AG04449 (cell line): ENCODE data around the gene DISP2.

Experiments
- CTCF ChIA-PET: fragments of 350-600 bp; formaldehyde crosslinking; extraction: SDS; loops from one replicate; lab custom pipeline; 2021; ENCODE audit warnings: antibody characterized with exemption; lab: Yijun Ruan, JAX
- POLR2A ChIA-PET: fragments of 400-600, 350-600 bp; formaldehyde crosslinking; extraction: SDS; loops from one replicate; lab custom pipeline; 2020; ENCODE audit warnings: antibody characterized with exemption, inconsistent platforms; lab: Yijun Ruan, JAX
- DNase-seq: peaks from one replicate; pipeline ENCODE4 v3.0.0-alpha.2; 2010; ENCODE audit warnings: low read depth, low spot score
- H3K4me3 ChIP-seq: 2 replicates; pipeline ENCODE4 v1.5.1; 2011; ENCODE audit warnings: low read depth, mild to moderate bottlenecking, control low read depth, low read length
- TF ChIP-seq, protein P1 (sequence below): IDR thresholded peaks from one replicate; pipeline ENCODE4 v1.5.1; 2011; ENCODE audit warnings: mild to moderate bottlenecking, moderate library complexity, low read length, control low read depth, inconsistent platforms; ENCODE audit not compliant: insufficient read depth; ENCODE audit errors: missing control alignments

DISP2 gene

DNA sequence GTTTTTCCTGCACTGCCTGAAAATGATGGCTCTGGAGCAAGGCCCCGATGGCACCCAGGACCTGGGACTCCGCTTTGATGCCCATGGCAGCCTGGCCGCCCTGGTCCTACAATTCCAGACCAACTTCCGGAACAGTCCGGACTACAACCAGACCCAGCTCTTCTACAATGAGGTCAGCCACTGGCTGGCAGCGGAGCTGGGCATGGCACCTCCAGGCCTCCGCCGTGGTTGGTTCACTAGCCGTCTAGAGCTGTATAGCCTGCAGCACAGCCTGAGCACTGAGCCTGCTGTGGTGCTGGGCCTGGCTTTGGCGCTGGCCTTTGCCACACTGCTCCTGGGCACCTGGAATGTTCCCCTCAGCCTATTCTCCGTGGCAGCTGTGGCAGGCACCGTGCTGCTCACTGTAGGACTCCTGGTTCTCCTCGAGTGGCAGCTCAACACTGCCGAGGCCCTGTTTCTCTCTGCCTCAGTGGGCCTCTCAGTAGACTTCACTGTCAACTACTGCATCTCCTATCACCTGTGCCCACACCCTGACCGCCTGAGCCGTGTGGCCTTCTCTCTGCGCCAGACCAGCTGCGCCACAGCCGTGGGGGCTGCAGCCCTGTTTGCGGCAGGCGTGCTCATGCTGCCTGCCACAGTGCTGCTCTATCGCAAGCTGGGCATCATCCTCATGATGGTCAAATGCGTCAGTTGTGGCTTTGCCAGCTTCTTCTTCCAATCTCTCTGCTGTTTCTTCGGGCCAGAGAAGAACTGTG is 10.9 kb downstream of the DISP2 start:
- TF ChIP-seq, protein P1, sequence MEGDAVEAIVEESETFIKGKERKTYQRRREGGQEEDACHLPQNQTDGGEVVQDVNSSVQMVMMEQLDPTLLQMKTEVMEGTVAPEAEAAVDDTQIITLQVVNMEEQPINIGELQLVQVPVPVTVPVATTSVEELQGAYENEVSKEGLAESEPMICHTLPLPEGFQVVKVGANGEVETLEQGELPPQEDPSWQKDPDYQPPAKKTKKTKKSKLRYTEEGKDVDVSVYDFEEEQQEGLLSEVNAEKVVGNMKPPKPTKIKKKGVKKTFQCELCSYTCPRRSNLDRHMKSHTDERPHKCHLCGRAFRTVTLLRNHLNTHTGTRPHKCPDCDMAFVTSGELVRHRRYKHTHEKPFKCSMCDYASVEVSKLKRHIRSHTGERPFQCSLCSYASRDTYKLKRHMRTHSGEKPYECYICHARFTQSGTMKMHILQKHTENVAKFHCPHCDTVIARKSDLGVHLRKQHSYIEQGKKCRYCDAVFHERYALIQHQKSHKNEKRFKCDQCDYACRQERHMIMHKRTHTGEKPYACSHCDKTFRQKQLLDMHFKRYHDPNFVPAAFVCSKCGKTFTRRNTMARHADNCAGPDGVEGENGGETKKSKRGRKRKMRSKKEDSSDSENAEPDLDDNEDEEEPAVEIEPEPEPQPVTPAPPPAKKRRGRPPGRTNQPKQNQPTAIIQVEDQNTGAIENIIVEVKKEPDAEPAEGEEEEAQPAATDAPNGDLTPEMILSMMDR: no peak
- no peak overlapping the region for H3K4me3 ChIP-seq
- ChIA-PET CTCF (interaction anchor here (0.6 to 11.0 kb wide), 32 partner anchors 8 to 329 kb away, joined by 3 to 138 read pairs (median 4); partner anchors contain the start of genes CCDC9B, DISP2, IVD and KNSTRN), POLR2A (interaction anchor here (0.9 kb wide), 1 partner anchor 37 kb away, joined by 3 read pairs; no protein-coding TSS in a partner anchor)
- no peak for DNase-seq

DNA sequence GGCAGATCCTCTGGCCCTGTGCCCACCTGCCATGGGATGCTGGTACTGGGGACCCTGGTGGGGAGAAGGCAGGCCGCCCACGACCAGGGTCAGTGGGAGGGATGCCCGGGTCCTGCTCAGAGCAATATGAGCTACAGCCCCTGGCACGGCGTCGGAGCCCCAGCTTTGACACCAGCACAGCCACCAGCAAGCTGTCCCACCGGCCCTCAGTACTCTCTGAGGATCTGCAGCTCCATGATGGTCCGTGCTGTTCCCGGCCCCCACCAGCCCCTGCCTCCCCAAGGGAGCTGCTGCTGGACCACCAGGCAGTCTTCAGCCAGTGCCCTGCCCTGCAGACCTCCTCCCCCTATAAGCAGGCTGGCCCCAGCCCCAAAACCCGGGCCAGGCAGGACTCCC is 11.5 kb downstream of the DISP2 start:
- H3K4me3 ChIP-seq: no peak overlapping the region
- no peak for DNase-seq
- ChIA-PET POLR2A (no interaction called here), CTCF (interaction anchor here (1.2 to 11.0 kb wide), 14 partner anchors 8 to 56 kb away, joined by 3 to 138 read pairs (median 10); partner anchors contain the start of genes CCDC9B, DISP2 and KNSTRN)
- TF ChIP-seq, protein P1: no peak

DNA sequence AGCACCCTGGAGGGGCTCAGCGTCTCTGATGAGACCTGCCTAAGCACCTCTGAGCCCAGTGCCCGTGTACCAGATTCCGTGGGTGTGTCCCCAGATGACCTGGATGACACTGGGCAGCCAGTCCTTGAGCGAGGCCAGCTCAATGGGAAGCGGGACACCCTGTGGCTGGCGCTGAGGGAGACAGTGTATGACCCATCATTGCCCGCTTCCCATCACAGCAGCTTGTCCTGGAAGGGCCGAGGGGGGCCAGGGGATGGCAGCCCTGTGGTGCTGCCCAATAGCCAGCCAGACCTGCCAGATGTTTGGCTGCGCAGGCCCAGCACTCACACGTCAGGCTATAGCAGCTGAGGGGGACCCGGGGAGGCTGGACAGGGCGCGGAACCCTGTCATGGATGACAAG is 12.0 kb downstream of the DISP2 start:
- DNase-seq: no peak
- CTCF ChIA-PET: interaction anchor here (1.0 to 11.0 kb wide), 12 partner anchors 8 to 56 kb away, joined by 3 to 138 read pairs (median 11); partner anchors contain the start of genes CCDC9B, DISP2, IVD and KNSTRN
- H3K4me3 ChIP-seq: no peak overlapping the region
- POLR2A ChIA-PET: no interaction called here
- TF ChIP-seq, protein P1: no peak

DNA sequence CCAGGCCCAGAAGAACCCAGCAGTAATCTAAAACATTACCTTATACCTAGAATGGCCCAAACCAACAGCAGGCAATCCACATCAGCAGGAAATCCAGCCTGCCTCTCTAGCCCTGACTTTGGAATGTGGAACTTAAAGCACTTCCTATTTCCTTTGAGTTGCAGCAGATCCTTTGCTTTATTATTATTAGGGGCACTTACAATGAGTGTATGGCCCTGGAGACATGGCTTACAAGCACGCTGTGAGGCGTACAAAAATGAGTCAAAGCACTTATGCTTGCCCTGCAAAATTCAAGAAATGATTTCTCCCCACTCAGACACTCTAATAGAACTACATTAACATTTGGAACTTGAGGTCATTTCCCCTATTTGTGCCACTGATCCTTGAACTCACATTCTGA is 15.0 kb downstream of the DISP2 start:
- no peak overlapping the region for H3K4me3 ChIP-seq
- TF ChIP-seq, protein P1: no peak
- no peak for DNase-seq
- ChIA-PET CTCF (interaction anchor here (9.5 to 11.0 kb wide), 2 partner anchors 18 to 32 kb away, joined by 89 to 138 read pairs; partner anchors contain the start of genes CCDC9B and DISP2), POLR2A (no interaction called here)

DNA sequence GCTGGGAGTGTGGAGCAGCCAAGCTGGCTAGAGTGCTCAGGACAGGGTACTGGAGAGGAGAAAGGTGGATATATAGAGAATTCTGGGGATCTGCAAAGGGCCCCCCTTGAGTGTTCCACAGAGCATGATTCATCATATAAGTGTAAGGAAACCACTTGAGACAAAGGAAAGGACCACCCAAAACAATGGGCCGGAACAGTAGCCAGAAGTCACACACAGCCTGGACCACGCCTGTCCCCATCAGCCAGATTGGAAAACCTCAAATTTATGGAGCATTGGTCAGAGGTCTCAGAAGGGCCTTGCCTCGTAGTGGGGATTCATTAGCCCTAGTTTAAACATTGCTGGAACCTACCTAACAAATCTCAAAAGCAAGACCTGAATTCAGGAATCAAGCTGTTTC is 19.6 kb downstream of the DISP2 start:
- ChIA-PET POLR2A (no interaction called here), CTCF (interaction anchor here (1.2 to 6.0 kb wide), 2 partner anchors 9 to 46 kb away, joined by 3 to 66 read pairs; no protein-coding TSS in a partner anchor)
- TF ChIP-seq, protein P1: no peak
- H3K4me3 ChIP-seq: no peak overlapping the region
- no peak for DNase-seq

DNA sequence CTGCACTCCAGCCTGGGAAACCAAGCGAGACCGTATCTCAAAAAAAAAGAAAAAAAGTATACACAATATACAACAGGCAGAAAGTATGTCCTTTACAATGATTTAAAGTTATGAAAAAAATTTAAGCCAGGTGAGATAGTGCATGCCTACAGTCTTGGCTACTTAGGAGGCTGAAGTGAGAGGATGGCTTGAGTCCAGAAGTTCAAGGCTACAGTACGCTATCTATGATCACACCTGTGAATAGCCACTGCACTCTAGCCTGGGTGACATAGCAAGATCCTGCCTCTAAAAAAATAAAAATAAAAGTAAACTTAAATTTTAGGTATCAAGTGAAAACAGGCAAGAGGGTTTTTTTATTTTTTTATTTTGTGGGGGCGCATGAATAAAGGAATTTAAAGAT is 21.4 kb downstream of the DISP2 start:
- DNase-seq: no peak
- H3K4me3 ChIP-seq: no peak overlapping the region
- POLR2A ChIA-PET: interaction anchor here (0.6 kb wide), 1 partner anchor 36 kb away, joined by 3 read pairs; no protein-coding TSS in a partner anchor
- TF ChIP-seq, protein P1: no peak
- CTCF ChIA-PET: interaction anchor here (1.2 to 6.0 kb wide), 6 partner anchors 10 to 100 kb away, joined by 4 to 66 read pairs (median 4); no protein-coding TSS in a partner anchor
